PC-9 (cell line): ENCODE data around the gene OOSP2. TPM values are rescaled to one million over a fixed set of nuclear protein-coding genes. Genes with fewer than 3 reads are reported as not detected.

Experiments used
- BruUV-seq: library from RNA; stranded (reverse); fragments of 400-500 nt; replicated peaks from 2 replicates; lab custom pipeline; 2021; lab: Mats Ljungman, UMichigan
- CTCF ChIA-PET: fragments of 300-600 bp; sonication (Branson Sonifier 250); formaldehyde crosslinking; loops from one replicate; lab custom pipeline; 2022; ENCODE audit warnings: antibody characterized with exemption; lab: Charles Lee
- POLR2A ChIA-PET: fragments of 300-600 bp; sonication (Branson Sonifier 250); formaldehyde crosslinking; loops from one replicate; lab custom pipeline; 2022; ENCODE audit warnings: antibody characterized with exemption; ENCODE audit not compliant: unreplicated experiment; lab: Charles Lee
- DNase-seq, 2 experiments: peaks; one replicate each; pipeline versions ENCODE4 v3.0.0 to v3.0.0-alpha.2; 2015 to 2022; ENCODE audit warnings: mixed read lengths in 1 of 2
- H2AFZ ChIP-seq: fragments of 200-600 bp; sonication (generic); 2 replicates; pipeline ENCODE4 v1.8.1; 2017; ENCODE audit warnings: antibody characterized with exemption
- H3F3A ChIP-seq: fragments of 200-600 bp; sonication (generic); 2 replicates; pipeline ENCODE4 v1.8.1; 2017; ENCODE audit warnings: antibody characterized with exemption, mild to moderate bottlenecking, low read depth; ENCODE audit not compliant: insufficient read depth
- H3K27ac ChIP-seq: fragments of 200-600 bp; sonication (generic); 2 replicates; pipeline ENCODE4 v1.6.1; 2016; ENCODE audit warnings: mixed run types
- H3K27me3 ChIP-seq: fragments of 200-600 bp; sonication (generic); 2 replicates; pipeline ENCODE4 v1.6.1; 2016; ENCODE audit warnings: low read depth, mixed run types; ENCODE audit not compliant: insufficient read depth
- H3K36me3 ChIP-seq: fragments of 200-600 bp; sonication (generic); 2 replicates; pipeline ENCODE4 v1.6.1; 2016; ENCODE audit warnings: low read depth, mixed run types
- H3K4me1 ChIP-seq: fragments of 200-600 bp; sonication (generic); replicated peaks from 2 replicates; pipeline ENCODE4 v1.6.1; 2016; ENCODE audit warnings: mixed run types; ENCODE audit not compliant: insufficient read depth
- H3K4me2 ChIP-seq: fragments of 200-600 bp; sonication (generic); 2 replicates; pipeline ENCODE4 v1.6.1; 2017; ENCODE audit warnings: mixed run types
- H3K4me3 ChIP-seq: fragments of 200-600 bp; sonication (generic); 2 replicates; pipeline ENCODE4 v1.6.1; 2016; ENCODE audit warnings: mixed run types
- H3K79me2 ChIP-seq: fragments of 200-600 bp; sonication (generic); 2 replicates; pipeline ENCODE4 v1.6.1; 2017; ENCODE audit warnings: low read depth, mixed run types
- H3K9me2 ChIP-seq: fragments of 200-600 bp; sonication (generic); 2 replicates; pipeline ENCODE4 v1.8.1; 2017; ENCODE audit warnings: mild to moderate bottlenecking; ENCODE audit not compliant: insufficient read depth
- H3K9me3 ChIP-seq: fragments of 200-600 bp; sonication (generic); 2 replicates; pipeline ENCODE4 v1.8.1; 2016; ENCODE audit warnings: low read depth; ENCODE audit not compliant: insufficient read depth
- H4K20me1 ChIP-seq: fragments of 200-600 bp; sonication (generic); 2 replicates; pipeline ENCODE4 v1.8.1; 2017; ENCODE audit not compliant: insufficient read depth
- CTCF ChIP-seq: fragments of 200-600 bp; sonication (generic); conservative IDR thresholded peaks from 2 replicates; pipeline ENCODE4 v1.6.1; 2017; ENCODE audit warnings: mixed run types, antibody characterized with exemption, mild to moderate bottlenecking, moderate library complexity
- EZH2 ChIP-seq: fragments of 200-600 bp; sonication (generic); IDR thresholded peaks from 2 replicates; pipeline ENCODE4 v1.8.0; 2017; ENCODE audit warnings: antibody characterized with exemption, low read depth
- intact Hi-C: fragments of 100-400 bp; cut with micrococcal nuclease; formaldehyde crosslinking; loops from one replicate; pipeline ENCODE4 v1.10.0; 2022; ENCODE audit not compliant: unreplicated experiment
- total RNA-seq: library from RNA; stranded (reverse); gene quantifications from 2 replicates; pipeline ENCODE4 v1.2.3, GENCODE V29; 2021

OOSP2 gene
- total RNA-seq, 1 experiment from 2014 or later: not detected

GRCh38 chr11:60077981-60078380, 37.8 kb downstream of the OOSP2 start:
- Histone ChIP-seq H3K27me3 (peaks cover 20% of the 10 kb centered on the region), H3K4me2 (no peak overlapping the region), H2AFZ (no peak overlapping the region), H4K20me1 (no peaks in the 10 kb centered on the region), H3K9me3 (no peaks in the 10 kb centered on the region), H3K36me3 (no peaks in the 10 kb centered on the region), H3K9me2 (no peaks in the 10 kb centered on the region), H3K79me2 (no peaks in the 10 kb centered on the region), H3K27ac (no peak overlapping the region), H3K4me3 (no peak overlapping the region), H3K4me1 (no peaks in the 10 kb centered on the region), H3F3A (no peaks in the 10 kb centered on the region)
- DNase-seq: no peak
- BruUV-seq: no TSS peak
- TF ChIP-seq CTCF (no peak), EZH2 (no peak)
- ChIA-PET CTCF (no interaction called here), POLR2A (interaction anchor here (0.6 kb wide), 1 partner anchor 17 kb away, joined by 3 read pairs; no protein-coding TSS in a partner anchor)
- intact Hi-C loops: no loop called here

- CTCF ChIA-PET: no interaction called here
- Histone ChIP-seq H3K36me3 (no peaks in the 10 kb centered on the region), H3K9me2 (no peaks in the 10 kb centered on the region), H3K27me3 (peaks cover 20% of the 10 kb centered on the region), H2AFZ (no peak overlapping the region), H3K79me2 (no peaks in the 10 kb centered on the region), H3K4me3 (no peak overlapping the region), H3K9me3 (no peaks in the 10 kb centered on the region), H3K27ac (no peak overlapping the region), H3K4me2 (no peak overlapping the region), H3K4me1 (no peaks in the 10 kb centered on the region), H3F3A (no peaks in the 10 kb centered on the region), H4K20me1 (no peaks in the 10 kb centered on the region)
- DNase-seq: no peak
- no TSS peak for BruUV-seq
- POLR2A ChIA-PET: no interaction called here
- intact Hi-C loops: no loop called here
- TF ChIP-seq EZH2: no peak
- TF ChIP-seq CTCF: no peak
Observed at GRCh38 chr11:60078745-60079144, 38.5 kb downstream of the OOSP2 start.

GRCh38 chr11:60080535-60080934, 40.3 kb downstream of the OOSP2 start:
- CTCF ChIA-PET: no interaction called here

More at GRCh38 chr11:60080535-60080934, 40.3 kb downstream of the OOSP2 start:
- H4K20me1 ChIP-seq: no peaks in the 10 kb centered on the region
- H3K36me3 ChIP-seq: no peaks in the 10 kb centered on the region
- no TSS peak for BruUV-seq
- H3K9me3 ChIP-seq: no peaks in the 10 kb centered on the region
- no peak overlapping the region for H2AFZ ChIP-seq
- no peaks in the 10 kb centered on the region for H3F3A ChIP-seq
- no peaks in the 10 kb centered on the region for H3K4me1 ChIP-seq
- no peak for DNase-seq
- no peak overlapping the region for H3K4me2 ChIP-seq
- H3K9me2 ChIP-seq: no peaks in the 10 kb centered on the region
- H3K27me3 ChIP-seq: peaks cover 24% of the 10 kb centered on the region
- intact Hi-C loops: no loop called here
- no peak overlapping the region for H3K4me3 ChIP-seq
- no peaks in the 10 kb centered on the region for H3K79me2 ChIP-seq
- POLR2A ChIA-PET: no interaction called here
- H3K27ac ChIP-seq: no peak overlapping the region
- no peak for TF ChIP-seq EZH2
- no peak for TF ChIP-seq CTCF
